Stomach smooth muscle (tissue), 2 donors: ENCODE measurements around the gene INCENP.
"Not testable (repeated sequence)": the region's sequence is repeated elsewhere in the genome, so short reads cannot be mapped to it uniquely, and the experiment has no call there.

Experiments
- H3K27ac ChIP-seq: one replicate; pipeline ENCODE4 v1.7.0; 2013; ENCODE audit warnings: mild to moderate bottlenecking, low read length, inconsistent platforms
- H3K27me3 ChIP-seq, 2 donors: one replicate each; pipeline ENCODE4 v1.7.0; 2013; ENCODE audit warnings: low read length in 2 of 2; ENCODE audit not compliant: insufficient read depth in 2 of 2, control insufficient read depth in 1 of 2
- H3K36me3 ChIP-seq, 2 donors: one replicate each; pipeline ENCODE4 v1.7.0; 2013; ENCODE audit warnings: low read length in 2 of 2; ENCODE audit not compliant: control insufficient read depth in 2 of 2, insufficient read depth in 2 of 2
- H3K4me1 ChIP-seq: one replicate; pipeline ENCODE4 v1.7.0; 2013; ENCODE audit warnings: low read length; ENCODE audit not compliant: control insufficient read depth, insufficient read depth
- H3K4me3 ChIP-seq, 2 donors: one replicate each; pipeline ENCODE4 v1.7.0; 2013; ENCODE audit warnings: low read length in 2 of 2
- H3K9ac ChIP-seq, 2 donors: one replicate each; pipeline ENCODE4 v1.7.0; 2013; ENCODE audit warnings: low read length in 2 of 2, mild to moderate bottlenecking in 1 of 2
- H3K9me3 ChIP-seq, 2 donors: one replicate each; pipeline ENCODE4 v1.7.0; 2013; ENCODE audit warnings: low read length in 2 of 2; ENCODE audit not compliant: control insufficient read depth in 2 of 2
- donor health status: healthy.
- donor health status: Pancreatic carcinoma.

The INCENP gene

GRCh38 chr11:62179995-62180394 lies 56.2 kb downstream of the INCENP start:
- no peak overlapping the region for H3K9ac ChIP-seq
- H3K36me3 ChIP-seq = no peaks in the 10 kb centered on the region
- H3K27me3 ChIP-seq = no peaks in the 10 kb centered on the region
- H3K27ac ChIP-seq = no peak overlapping the region
- no peaks in the 10 kb centered on the region for H3K4me1 ChIP-seq
- H3K4me3 ChIP-seq = no peak overlapping the region
- H3K9me3 ChIP-seq = no peaks in the 10 kb centered on the region

- H3K9me3 ChIP-seq = no peaks in the 10 kb centered on the region
- no peaks in the 10 kb centered on the region for H3K36me3 ChIP-seq
- H3K4me3 ChIP-seq = no peak overlapping the region
These were observed 57.3 kb downstream of the INCENP start for GRCh38 chr11:62181097-62181496.

GRCh38 chr11:62182147-62182891 lies 58.5 kb downstream of the INCENP start:
- no peak overlapping the region for H3K9ac ChIP-seq
- H3K4me3 ChIP-seq = no peak overlapping the region
- H3K36me3 ChIP-seq = no peaks in the 10 kb centered on the region
- no peaks in the 10 kb centered on the region for H3K4me1 ChIP-seq
- H3K27me3 ChIP-seq = no peaks in the 10 kb centered on the region
- no peak overlapping the region for H3K27ac ChIP-seq
- H3K9me3 ChIP-seq = no peaks in the 10 kb centered on the region

More at GRCh38 chr11:62181097-62181496, 57.3 kb downstream of the INCENP start:
- Histone ChIP-seq H3K27me3 (no peaks in the 10 kb centered on the region), H3K9ac (no peak overlapping the region), H3K4me1 (no peaks in the 10 kb centered on the region), H3K27ac (no peak overlapping the region)

GRCh38 chr11:62186195-62186594 lies 62.4 kb downstream of the INCENP start:
- no peak overlapping the region for H3K27ac ChIP-seq
- H3K4me1 ChIP-seq = no peaks in the 10 kb centered on the region
- H3K4me3 ChIP-seq = no peak overlapping the region
- no peaks in the 10 kb centered on the region for H3K36me3 ChIP-seq
- no peak overlapping the region for H3K9ac ChIP-seq
- peaks cover 0 to 16% of the 10 kb centered on the region in 2 donors for H3K27me3 ChIP-seq
- H3K9me3 ChIP-seq = no peaks in the 10 kb centered on the region

GRCh38 chr11:62190011-62190410 lies 66.2 kb downstream of the INCENP start, which contains the start of gene SCGB1D1:
TSS of gene SCGB1D1 (plus strand) at chr11:62190216. CDS start at chr11:62190285, 69 bp downstream.
- H3K36me3 ChIP-seq = no peaks in the 10 kb centered on the region
- H3K27ac ChIP-seq = no peak within 1 kb of the TSS
- no peaks in the 10 kb centered on the region for H3K9me3 ChIP-seq
- no peak within 1 kb of the TSS for H3K9ac ChIP-seq
- no peak within 1 kb of the TSS for H3K4me3 ChIP-seq
- H3K27me3 ChIP-seq = peaks cover 0 to 28% of the 10 kb centered on the region in 2 donors
- H3K4me1 ChIP-seq = no peaks in the 10 kb centered on the region

- peaks cover 9 to 32% of the 10 kb centered on the region in 2 donors for H3K27me3 ChIP-seq
These were observed 70.1 kb downstream of the INCENP start for GRCh38 chr11:62193952-62194351.

GRCh38 chr11:62195010-62195409 lies 71.2 kb downstream of the INCENP start:
- peaks cover 9 to 25% of the 10 kb centered on the region in 2 donors for H3K27me3 ChIP-seq
- not testable (repeated sequence) for H3K9ac ChIP-seq, H3K36me3 ChIP-seq, H3K27ac ChIP-seq, H3K4me3 ChIP-seq, H3K4me1 ChIP-seq, H3K9me3 ChIP-seq

More at GRCh38 chr11:62193952-62194351, 70.1 kb downstream of the INCENP start:
- no peak overlapping the region for H3K4me3 ChIP-seq
- H3K27ac ChIP-seq = no peak overlapping the region
- no peaks in the 10 kb centered on the region for H3K9me3 ChIP-seq
- H3K36me3 ChIP-seq = no peaks in the 10 kb centered on the region
- no peak overlapping the region for H3K9ac ChIP-seq
- no peaks in the 10 kb centered on the region for H3K4me1 ChIP-seq

GRCh38 chr11:62195945-62196344 lies 72.1 kb downstream of the INCENP start:
- no peaks in the 10 kb centered on the region for H3K9me3 ChIP-seq
- H3K27me3 ChIP-seq = peaks cover 9 to 20% of the 10 kb centered on the region in 2 donors
- no peak overlapping the region for H3K27ac ChIP-seq
- no peak overlapping the region for H3K4me3 ChIP-seq
- H3K36me3 ChIP-seq = no peaks in the 10 kb centered on the region
- H3K9ac ChIP-seq = no peak overlapping the region
- no peaks in the 10 kb centered on the region for H3K4me1 ChIP-seq

GRCh38 chr11:62197400-62197799 lies 73.6 kb downstream of the INCENP start:
- H3K9ac ChIP-seq, H3K36me3 ChIP-seq, H3K9me3 ChIP-seq, H3K4me1 ChIP-seq, H3K4me3 ChIP-seq, H3K27ac ChIP-seq: not testable (repeated sequence)
- H3K27me3 ChIP-seq = peaks cover 9 to 19% of the 10 kb centered on the region in 2 donors

GRCh38 chr11:62201376-62201775 lies 77.6 kb downstream of the INCENP start:
- H3K36me3 ChIP-seq = no peaks in the 10 kb centered on the region

More at GRCh38 chr11:62201376-62201775, 77.6 kb downstream of the INCENP start:
- Histone ChIP-seq H3K4me3 (no peak overlapping the region), H3K9me3 (no peaks in the 10 kb centered on the region), H3K27me3 (peaks cover 3 to 4% of the 10 kb centered on the region in 2 donors), H3K4me1 (no peaks in the 10 kb centered on the region), H3K27ac (no peak overlapping the region), H3K9ac (no peak overlapping the region)
